Measurements from ENCODE around the gene TMEM80. TPM values are rescaled to one million over a fixed set of nuclear protein-coding genes. Genes with fewer than 3 reads are reported as not detected.

The TMEM80 gene
- total and polyA plus RNA-seq, 7 experiments from 2014 or later = 26.2 to 44.3 (median 37.8) TPM

GRCh38 chr11:695288-695537 lies 403 bp upstream of the TMEM80 start:
- Mint-ChIP-seq H3K4me1 (peaks cover 40 to 61% (median 57%) of the 10 kb centered on the region in 7 donors), H3K36me3 (peaks cover 0 to 9% (median 0%) of the 10 kb centered on the region in 5 donors), H3K27me3 (no peaks in the 10 kb centered on the region), H3K27ac (peak overlapping the region; percentile 88 to 98 (median 94)), H3K4me3 (peak overlapping the region; percentile 84 to 92 (median 89)), H3K9me3 (peaks cover 0 to 4% (median 0%) of the 10 kb centered on the region in 11 donors)
- Histone ChIP-seq H3K27ac (ENCODE audit: low read depth, low read length) (peak overlapping the region; percentile 100), H3K9me3 (ENCODE audit: control insufficient read depth in 2 of 3, low read length in 3 of 3) (no peaks in the 10 kb centered on the region), H3K4me1 (ENCODE audit: control insufficient read depth in 2 of 2, insufficient read depth in 2 of 2, low read length in 2 of 2) (peaks cover 13 to 46% of the 10 kb centered on the region in 2 donors), H3K27me3 (ENCODE audit: control insufficient read depth in 2 of 2, insufficient read depth in 2 of 2, low read length in 2 of 2) (no peaks in the 10 kb centered on the region), H3K36me3 (ENCODE audit: control insufficient read depth in 2 of 3, insufficient read depth in 3 of 3, low read length in 3 of 3) (peaks cover 0 to 4% (median 0%) of the 10 kb centered on the region in 3 experiments), H3K4me3 (ENCODE audit: low read length) (peak overlapping the region; percentile 97)
- ATAC-seq (no peak), DNase-seq (no peak)
- ChIA-PET POLR2A (interaction anchor here (0.6 to 2.4 kb wide), 15 partner anchors 10 to 278 kb away, joined by 3 to 14 read pairs (median 4); partner anchors contain the start of genes EPS8L2, HRAS, PHRF1 and PNPLA2), CTCF (interaction anchor here (0.7 to 2.8 kb wide), 3 partner anchors 31 to 51 kb away, joined by 3 to 16 read pairs (median 4); no protein-coding TSS in a partner anchor)
- intact Hi-C loops (cut with micrococcal nuclease) = loop anchor here (1.0 to 10.0 kb wide), 14 partner anchors 28 to 426 kb away; partner anchors contain the start of genes IRF7 (in 2 of the 2), LRRC56 (in 2 of the 2), PHRF1 (in 2 of the 2) and RNH1 (in 2 of the 2)

DNA sequence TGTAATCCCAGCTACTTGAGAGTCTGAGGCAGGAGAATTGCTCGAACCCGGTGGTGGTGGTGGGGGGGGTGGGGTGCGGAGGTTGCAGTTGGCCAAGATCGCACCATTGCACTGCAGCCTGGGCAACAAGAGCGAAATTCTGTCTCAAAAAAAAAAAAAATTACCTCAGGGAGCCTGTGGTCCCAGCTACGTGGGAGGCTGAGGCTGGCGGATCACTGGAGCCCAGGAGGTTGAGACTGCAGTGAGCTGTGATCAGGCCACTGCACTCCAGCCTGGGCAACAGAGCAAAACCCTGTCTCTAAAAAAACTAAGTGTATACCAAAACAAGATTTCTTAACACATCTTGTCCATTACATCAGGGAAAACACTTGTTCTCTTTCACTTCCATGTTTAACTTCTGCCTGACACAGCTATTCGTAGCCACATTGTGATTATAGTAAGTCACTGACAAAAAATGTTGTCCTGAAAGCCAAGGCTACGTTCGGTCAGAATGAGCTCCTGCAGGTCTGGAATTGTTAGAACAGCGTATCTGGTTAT lies 1.4 kb downstream of the TMEM80 start:
- Histone ChIP-seq H3K9me3 (ENCODE audit: control insufficient read depth in 2 of 3, low read length in 3 of 3) (no peaks in the 10 kb centered on the region), H3K27me3 (ENCODE audit: control insufficient read depth in 2 of 2, insufficient read depth in 2 of 2, low read length in 2 of 2) (no peaks in the 10 kb centered on the region), H3K27ac (ENCODE audit: low read depth, low read length) (peak overlapping the region; percentile 100), H3K4me3 (ENCODE audit: low read length) (no peak overlapping the region), H3K36me3 (ENCODE audit: control insufficient read depth in 2 of 3, insufficient read depth in 3 of 3, low read length in 3 of 3) (peaks cover 0 to 16% (median 3%) of the 10 kb centered on the region in 3 experiments), H3K4me1 (ENCODE audit: control insufficient read depth in 2 of 2, insufficient read depth in 2 of 2, low read length in 2 of 2) (peaks cover 13 to 29% of the 10 kb centered on the region in 2 donors)
- Mint-ChIP-seq H3K36me3 (peaks cover 0 to 5% (median 0%) of the 10 kb centered on the region in 5 donors), H3K4me1 (peaks cover 31 to 42% (median 40%) of the 10 kb centered on the region in 7 donors), H3K9me3 (peaks cover 0 to 4% (median 0%) of the 10 kb centered on the region in 11 donors), H3K27me3 (no peaks in the 10 kb centered on the region), H3K4me3 (peak overlapping the region; percentile 42 to 92 (median 85)), H3K27ac (peak overlapping the region in 8 of 9 donors; percentile 18 to 98 (median 82))
- ChIA-PET POLR2A (interaction anchor here (0.6 to 1.5 kb wide), 8 partner anchors 14 to 185 kb away, joined by 3 to 6 read pairs (median 3); no protein-coding TSS in a partner anchor), CTCF (interaction anchor here (0.6 to 2.8 kb wide), 5 partner anchors 26 to 686 kb away, joined by 3 to 16 read pairs (median 5); no protein-coding TSS in a partner anchor)
- no peak for DNase-seq
- no peak for ATAC-seq
- intact Hi-C loops (cut with micrococcal nuclease) = loop anchor here (2.0 to 10.0 kb wide), 4 partner anchors 34 to 282 kb away; partner anchors contain the start of genes HRAS (in 1 of the 2), LRRC56 (in 1 of the 2) and SIGIRR (in 1 of the 2)

- peaks cover 0 to 4% (median 0%) of the 10 kb centered on the region in 11 donors for H3K9me3 Mint-ChIP-seq
- H3K27me3 Mint-ChIP-seq = no peaks in the 10 kb centered on the region
- no peaks in the 10 kb centered on the region for H3K27me3 ChIP-seq (ENCODE audit: control insufficient read depth in 2 of 2, insufficient read depth in 2 of 2, low read length in 2 of 2)
- POLR2A ChIA-PET = interaction anchor here (1.5 kb wide), 1 partner anchor 24 kb away, joined by 6 read pairs; no protein-coding TSS in a partner anchor
- H3K36me3 ChIP-seq (ENCODE audit: control insufficient read depth in 2 of 3, insufficient read depth in 3 of 3, low read length in 3 of 3) = peaks cover 0 to 25% (median 3%) of the 10 kb centered on the region in 3 experiments
- H3K4me1 ChIP-seq (ENCODE audit: control insufficient read depth in 2 of 2, insufficient read depth in 2 of 2, low read length in 2 of 2) = peaks cover 13 to 21% of the 10 kb centered on the region in 2 donors
- peak overlapping the region; percentile 60 to 98 (median 88) for H3K27ac Mint-ChIP-seq
- intact Hi-C loops (cut with micrococcal nuclease) = loop anchor here (2.0 to 10.0 kb wide), 4 partner anchors 35 to 283 kb away; partner anchors contain the start of genes HRAS (in 1 of the 2), LRRC56 (in 1 of the 2) and SIGIRR (in 1 of the 2)
- no peaks in the 10 kb centered on the region for H3K9me3 ChIP-seq (ENCODE audit: control insufficient read depth in 2 of 3, low read length in 3 of 3)
- DNase-seq (no peak), ATAC-seq (no peak)
- CTCF ChIA-PET = interaction anchor here (0.6 to 2.8 kb wide), 2 partner anchors 28 to 881 kb away, joined by 4 to 16 read pairs; no protein-coding TSS in a partner anchor
- H3K4me3 Mint-ChIP-seq = peak overlapping the region; percentile 12 to 90 (median 32)
- peaks cover 0 to 5% (median 0%) of the 10 kb centered on the region in 5 donors for H3K36me3 Mint-ChIP-seq
- no peak overlapping the region for H3K4me3 ChIP-seq (ENCODE audit: low read length)
- H3K27ac ChIP-seq (ENCODE audit: low read depth, low read length) = peak overlapping the region; percentile 100
- peaks cover 25 to 34% (median 32%) of the 10 kb centered on the region in 7 donors for H3K4me1 Mint-ChIP-seq
Measured at GRCh38 chr11:697811-698311, 2.2 kb downstream of the TMEM80 start.

GRCh38 chr11:698493-699115 lies 3.0 kb downstream of the TMEM80 start:
- ChIA-PET POLR2A (interaction anchor here (0.8 to 1.5 kb wide), 2 partner anchors 23 to 123 kb away, joined by 4 to 6 read pairs; no protein-coding TSS in a partner anchor), CTCF (interaction anchor here (0.6 kb wide), 1 partner anchor 880 kb away, joined by 4 read pairs; no protein-coding TSS in a partner anchor)
- Histone ChIP-seq H3K27me3 (ENCODE audit: control insufficient read depth in 2 of 2, insufficient read depth in 2 of 2, low read length in 2 of 2) (no peaks in the 10 kb centered on the region), H3K4me1 (ENCODE audit: control insufficient read depth in 2 of 2, insufficient read depth in 2 of 2, low read length in 2 of 2) (peaks cover 10 to 14% of the 10 kb centered on the region in 2 donors), H3K9me3 (ENCODE audit: control insufficient read depth in 2 of 3, low read length in 3 of 3) (no peaks in the 10 kb centered on the region), H3K27ac (ENCODE audit: low read depth, low read length) (peak overlapping the region; percentile 100), H3K4me3 (ENCODE audit: low read length) (no peak overlapping the region), H3K36me3 (ENCODE audit: control insufficient read depth in 2 of 3, insufficient read depth in 3 of 3, low read length in 3 of 3) (peaks cover 0 to 32% (median 3%) of the 10 kb centered on the region in 3 experiments)
- no peaks in the 10 kb centered on the region for H3K27me3 Mint-ChIP-seq
- H3K4me3 Mint-ChIP-seq = peak overlapping the region in 5 of 10 donors; percentile 21 to 84 (median 46)
- peak overlapping the region in 8 of 9 donors; percentile 71 to 98 (median 88) for H3K27ac Mint-ChIP-seq
- intact Hi-C loops (cut with micrococcal nuclease) = loop anchor here (5.0 to 10.0 kb wide), 2 partner anchors 161 to 284 kb away; partner anchors contain the start of genes HRAS (in 1 of the 2), LRRC56 (in 1 of the 2) and SIGIRR (in 1 of the 2)
- no peaks in the 10 kb centered on the region for H3K9me3 Mint-ChIP-seq
- peak in 2 of 9 donors; percentile 23 to 37 for DNase-seq
- peaks cover 0 to 5% (median 0%) of the 10 kb centered on the region in 5 donors for H3K36me3 Mint-ChIP-seq
- H3K4me1 Mint-ChIP-seq = peaks cover 17 to 27% (median 25%) of the 10 kb centered on the region in 7 donors
- ATAC-seq = no peak

DNA sequence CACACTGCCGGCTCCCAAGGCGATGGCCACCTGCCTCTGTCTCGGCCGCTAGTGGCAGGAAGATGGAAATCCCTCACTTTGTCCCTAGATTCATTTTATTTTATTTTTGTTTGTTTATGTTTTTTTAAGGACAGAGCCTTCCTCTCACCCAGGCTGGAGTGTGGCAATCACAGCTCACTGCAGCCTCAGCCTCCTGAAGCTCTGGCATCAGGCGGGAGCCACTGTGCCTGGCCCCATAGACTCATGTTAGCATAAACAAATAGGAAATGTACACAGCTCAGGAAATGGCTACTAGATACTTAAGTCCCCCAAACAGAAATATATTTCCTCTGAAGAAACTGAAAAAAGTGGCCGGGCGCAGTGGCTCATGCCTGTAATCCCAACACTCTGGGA lies 3.5 kb downstream of the TMEM80 start:
- Histone ChIP-seq H3K27me3 (ENCODE audit: control insufficient read depth in 2 of 2, insufficient read depth in 2 of 2, low read length in 2 of 2) (no peaks in the 10 kb centered on the region), H3K4me3 (ENCODE audit: low read length) (no peak overlapping the region), H3K4me1 (ENCODE audit: control insufficient read depth in 2 of 2, insufficient read depth in 2 of 2, low read length in 2 of 2) (peaks cover 5 to 9% of the 10 kb centered on the region in 2 donors), H3K9me3 (ENCODE audit: control insufficient read depth in 2 of 3, low read length in 3 of 3) (no peaks in the 10 kb centered on the region), H3K36me3 (ENCODE audit: control insufficient read depth in 2 of 3, insufficient read depth in 3 of 3, low read length in 3 of 3) (peaks cover 0 to 34% (median 3%) of the 10 kb centered on the region in 3 experiments), H3K27ac (ENCODE audit: low read depth, low read length) (no peak overlapping the region)
- ChIA-PET POLR2A (interaction anchor here (0.8 to 1.2 kb wide), 2 partner anchors 23 to 123 kb away, joined by 3 to 4 read pairs; no protein-coding TSS in a partner anchor), CTCF (no interaction called here)
- intact Hi-C loops (cut with micrococcal nuclease) = loop anchor here (5.0 to 10.0 kb wide), 2 partner anchors 162 to 284 kb away; partner anchors contain the start of genes HRAS (in 1 of the 2), LRRC56 (in 1 of the 2) and SIGIRR (in 1 of the 2)
- no peak for ATAC-seq
- no peaks in the 10 kb centered on the region for H3K27me3 Mint-ChIP-seq
- H3K4me1 Mint-ChIP-seq = peaks cover 14 to 24% (median 22%) of the 10 kb centered on the region in 7 donors
- peaks cover 0 to 5% (median 0%) of the 10 kb centered on the region in 5 donors for H3K36me3 Mint-ChIP-seq
- H3K27ac Mint-ChIP-seq = peak overlapping the region in 1 of 9 donors; percentile 8
- no peak overlapping the region for H3K4me3 Mint-ChIP-seq
- no peak for DNase-seq
- no peaks in the 10 kb centered on the region for H3K9me3 Mint-ChIP-seq
